Stimulated activated CD4-positive, alpha-beta T cell treated with anti-CD3 and anti-CD28 coated beads, Interleukin-15, amount 100 ng/mL, for 1 hour (primary cell): ENCODE data around the gene TRIM66.

Experiments used
- DNase-seq, 2 donors: peaks; one replicate each; pipeline ENCODE4 v3.0.0-alpha.2; 2020; ENCODE audit warnings: low read depth in 1 of 2, low spot score in 1 of 2

TRIM66 gene

GRCh38 chr11:8567602-8568198 lies 114.8 kb downstream of the TRIM66 start:
- DNase-seq: no peak

- no peak for DNase-seq
These were observed 115.8 kb downstream of the TRIM66 start for GRCh38 chr11:8566613-8567210.

- no peak for DNase-seq
These were observed 117.9 kb downstream of the TRIM66 start for GRCh38 chr11:8564526-8564925.
